OCI-LY1 (cell line): Measurements from ENCODE around the gene CFAP97D2.

Experiments used
- EZH2 ChIP-seq: fragments of 200-600 bp; sonication (generic), shearing (Covaris generic); IDR thresholded peaks from 2 replicates; pipeline ENCODE4 v1.8.0; 2017; ENCODE audit warnings: borderline replicate concordance, mixed run types, mild to moderate bottlenecking, antibody characterized with exemption, low read length, moderate library complexity, mixed read lengths
- TF ChIP-seq, protein P1 (sequence below): fragments of 200-600 bp; sonication (generic), shearing (Covaris generic); IDR thresholded peaks from 2 replicates; pipeline ENCODE4 v1.5.1; 2017; ENCODE audit warnings: mild to moderate bottlenecking, antibody characterized with exemption, low read length, moderate library complexity, mixed read lengths

GRCh38 chr13:114143806-114144605, 35.1 kb upstream of the CFAP97D2 start:
- TF ChIP-seq, protein P1, sequence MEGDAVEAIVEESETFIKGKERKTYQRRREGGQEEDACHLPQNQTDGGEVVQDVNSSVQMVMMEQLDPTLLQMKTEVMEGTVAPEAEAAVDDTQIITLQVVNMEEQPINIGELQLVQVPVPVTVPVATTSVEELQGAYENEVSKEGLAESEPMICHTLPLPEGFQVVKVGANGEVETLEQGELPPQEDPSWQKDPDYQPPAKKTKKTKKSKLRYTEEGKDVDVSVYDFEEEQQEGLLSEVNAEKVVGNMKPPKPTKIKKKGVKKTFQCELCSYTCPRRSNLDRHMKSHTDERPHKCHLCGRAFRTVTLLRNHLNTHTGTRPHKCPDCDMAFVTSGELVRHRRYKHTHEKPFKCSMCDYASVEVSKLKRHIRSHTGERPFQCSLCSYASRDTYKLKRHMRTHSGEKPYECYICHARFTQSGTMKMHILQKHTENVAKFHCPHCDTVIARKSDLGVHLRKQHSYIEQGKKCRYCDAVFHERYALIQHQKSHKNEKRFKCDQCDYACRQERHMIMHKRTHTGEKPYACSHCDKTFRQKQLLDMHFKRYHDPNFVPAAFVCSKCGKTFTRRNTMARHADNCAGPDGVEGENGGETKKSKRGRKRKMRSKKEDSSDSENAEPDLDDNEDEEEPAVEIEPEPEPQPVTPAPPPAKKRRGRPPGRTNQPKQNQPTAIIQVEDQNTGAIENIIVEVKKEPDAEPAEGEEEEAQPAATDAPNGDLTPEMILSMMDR = peak; percentile 93
- TF ChIP-seq EZH2 = no peak
